Activated naive CD8-positive, alpha-beta T cell (primary cell): Measurements from ENCODE around the gene RAB34.

Experiments used
- H3K27ac Mint-ChIP-seq: one replicate; pipeline ENCODE4 v1.8.0; 2021; ENCODE audit warnings: mixed read lengths
- H3K27me3 Mint-ChIP-seq: one replicate; pipeline ENCODE4 v1.8.0; 2021; ENCODE audit warnings: mixed read lengths
- H3K36me3 Mint-ChIP-seq: one replicate; pipeline ENCODE4 v1.8.0; 2021; ENCODE audit warnings: mixed read lengths
- H3K4me1 Mint-ChIP-seq: one replicate; pipeline ENCODE4 v1.8.0; 2021; ENCODE audit warnings: low read depth, mixed read lengths
- H3K4me3 Mint-ChIP-seq: one replicate; pipeline ENCODE4 v1.8.0; 2021; ENCODE audit warnings: mild to moderate bottlenecking, mixed read lengths
- H3K9me3 Mint-ChIP-seq: one replicate; pipeline ENCODE4 v1.8.0; 2021; ENCODE audit warnings: low read depth, mixed read lengths

Gene RAB34

GRCh38 chr17:28748852-28749515 is 31.3 kb upstream of the RAB34 start:
- Mint-ChIP-seq H3K9me3 (no peaks in the 10 kb centered on the region), H3K4me3 (peak overlapping the region; percentile 44), H3K36me3 (peaks cover 2% of the 10 kb centered on the region), H3K27me3 (no peaks in the 10 kb centered on the region), H3K4me1 (peaks cover 12% of the 10 kb centered on the region), H3K27ac (no peak overlapping the region)

GRCh38 chr17:28747801-28748750 is 30.4 kb upstream of the RAB34 start:
- Mint-ChIP-seq H3K27ac (peak overlapping the region; percentile 58), H3K9me3 (no peaks in the 10 kb centered on the region), H3K4me1 (peaks cover 13% of the 10 kb centered on the region), H3K4me3 (peak overlapping the region; percentile 30), H3K27me3 (no peaks in the 10 kb centered on the region), H3K36me3 (peaks cover 2% of the 10 kb centered on the region)

GRCh38 chr17:28747051-28747691 is 29.5 kb upstream of the RAB34 start:
- no peak overlapping the region for H3K27ac Mint-ChIP-seq
- no peaks in the 10 kb centered on the region for H3K9me3 Mint-ChIP-seq
- peaks cover 15% of the 10 kb centered on the region for H3K4me1 Mint-ChIP-seq
- no peaks in the 10 kb centered on the region for H3K27me3 Mint-ChIP-seq
- peaks cover 2% of the 10 kb centered on the region for H3K36me3 Mint-ChIP-seq
- peak overlapping the region; percentile 94 for H3K4me3 Mint-ChIP-seq

- H3K27ac Mint-ChIP-seq = peak overlapping the region; percentile 68
- peaks cover 17% of the 10 kb centered on the region for H3K4me1 Mint-ChIP-seq
- H3K36me3 Mint-ChIP-seq = peaks cover 2% of the 10 kb centered on the region
- peak overlapping the region; percentile 94 for H3K4me3 Mint-ChIP-seq
- H3K9me3 Mint-ChIP-seq = no peaks in the 10 kb centered on the region
- no peaks in the 10 kb centered on the region for H3K27me3 Mint-ChIP-seq
Measured at GRCh38 chr17:28746611-28747050, 29.0 kb upstream of the RAB34 start.

- H3K9me3 Mint-ChIP-seq = no peaks in the 10 kb centered on the region
- no peaks in the 10 kb centered on the region for H3K27me3 Mint-ChIP-seq
- peak overlapping the region; percentile 68 for H3K27ac Mint-ChIP-seq
- H3K4me1 Mint-ChIP-seq = peaks cover 17% of the 10 kb centered on the region
- H3K36me3 Mint-ChIP-seq = peaks cover 2% of the 10 kb centered on the region
- H3K4me3 Mint-ChIP-seq = peak overlapping the region; percentile 94
Measured at GRCh38 chr17:28745786-28746411, 28.2 kb upstream of the RAB34 start.

- Mint-ChIP-seq H3K4me1 (peaks cover 16% of the 10 kb centered on the region), H3K27ac (peak overlapping the region; percentile 85), H3K4me3 (peak overlapping the region; percentile 94), H3K36me3 (peaks cover 2% of the 10 kb centered on the region), H3K9me3 (no peaks in the 10 kb centered on the region), H3K27me3 (no peaks in the 10 kb centered on the region)
Measured at GRCh38 chr17:28744972-28745785, 27.5 kb upstream of the RAB34 start.

GRCh38 chr17:28744104-28744971 is 26.7 kb upstream of the RAB34 start:
- Mint-ChIP-seq H3K27ac (peak overlapping the region; percentile 85), H3K4me3 (peak overlapping the region; percentile 94), H3K4me1 (peaks cover 15% of the 10 kb centered on the region), H3K9me3 (no peaks in the 10 kb centered on the region), H3K36me3 (peaks cover 2% of the 10 kb centered on the region), H3K27me3 (no peaks in the 10 kb centered on the region)

- Mint-ChIP-seq H3K4me3 (peak within 1 kb of the TSS; percentile 94), H3K27ac (peak within 1 kb of the TSS; percentile 85), H3K9me3 (no peaks in the 10 kb centered on the region), H3K4me1 (peaks cover 19% of the 10 kb centered on the region), H3K27me3 (no peaks in the 10 kb centered on the region), H3K36me3 (peaks cover 3% of the 10 kb centered on the region)
Measured at GRCh38 chr17:28743243-28744103, 25.8 kb upstream of the RAB34 start, which contains the start of gene TRAF4. TSS of gene TRAF4 (plus strand) at chr17:28744011. CDS start at chr17:28744113, 102 bp downstream.

GRCh38 chr17:28741358-28742349 is 24.0 kb upstream of the RAB34 start:
- H3K4me3 Mint-ChIP-seq = peak overlapping the region; percentile 47
- peaks cover 4% of the 10 kb centered on the region for H3K36me3 Mint-ChIP-seq
- peaks cover 24% of the 10 kb centered on the region for H3K4me1 Mint-ChIP-seq

GRCh38 chr17:28740406-28741357 is 23.0 kb upstream of the RAB34 start:
- no peaks in the 10 kb centered on the region for H3K27me3 Mint-ChIP-seq
- H3K27ac Mint-ChIP-seq = no peak overlapping the region
- H3K36me3 Mint-ChIP-seq = peaks cover 4% of the 10 kb centered on the region
- no peaks in the 10 kb centered on the region for H3K9me3 Mint-ChIP-seq
- H3K4me1 Mint-ChIP-seq = peaks cover 26% of the 10 kb centered on the region
- H3K4me3 Mint-ChIP-seq = no peak overlapping the region

More at GRCh38 chr17:28741358-28742349, 24.0 kb upstream of the RAB34 start:
- H3K27me3 Mint-ChIP-seq = no peaks in the 10 kb centered on the region
- H3K9me3 Mint-ChIP-seq = no peaks in the 10 kb centered on the region
- no peak overlapping the region for H3K27ac Mint-ChIP-seq
